GM12878 (cell line): ENCODE results near the gene GALE. TPM values are rescaled to one million over a fixed set of nuclear protein-coding genes. Genes with fewer than 3 reads are reported as not detected.

Experiments
- CBX5 ChIP-seq: sonication (generic); IDR thresholded peaks from 2 replicates; pipeline ENCODE4 v1.6.1; 2016; ENCODE audit warnings: low read depth, moderate library complexity, mild to moderate bottlenecking, inconsistent platforms
- CREB1 ChIP-seq: IDR thresholded peaks from 2 replicates; pipeline ENCODE4 v1.6.1; 2012; ENCODE audit warnings: low read depth, mild to moderate bottlenecking, inconsistent platforms
- CREM ChIP-seq: IDR thresholded peaks from 2 replicates; pipeline ENCODE4 v1.6.1; 2014; ENCODE audit warnings: antibody characterized with exemption, low read depth
- EP300 ChIP-seq, 2 experiments: fragments of 150-350 bp in 1 of 2; IDR thresholded peaks; 2 replicates each; pipeline ENCODE4 v1.6.1; 2011 to 2012; ENCODE audit warnings: low read depth in 2 of 2, low read length in 2 of 2, borderline replicate concordance in 1 of 2, improper control_type of control experiment in 1 of 2, inconsistent platforms in 1 of 2; ENCODE audit not compliant: control insufficient read depth in 1 of 2
- IKZF1 ChIP-seq: fragments of 450-650 bp; conservative IDR thresholded peaks from 2 replicates; pipeline ENCODE4 v1.6.1; 2017; ENCODE audit warnings: antibody characterized with exemption, mild to moderate bottlenecking
- IKZF2 ChIP-seq, 2 experiments: fragments of 450-650 bp; IDR thresholded peaks; 2 replicates each; pipeline ENCODE4 v1.6.1; 2017; ENCODE audit warnings: mild to moderate bottlenecking in 2 of 2, moderate library complexity in 2 of 2
- PML ChIP-seq: IDR thresholded peaks from 2 replicates; pipeline ENCODE4 v1.6.1; 2012; ENCODE audit warnings: low read length, inconsistent platforms
- SMARCA5 ChIP-seq: fragments of 450-650 bp; IDR thresholded peaks from 2 replicates; pipeline ENCODE4 v1.6.1; 2017; ENCODE audit warnings: mild to moderate bottlenecking
- SRF ChIP-seq, 2 experiments: IDR thresholded peaks; 2 replicates each; pipeline ENCODE4 v1.6.1; 2011; ENCODE audit warnings: low read depth in 2 of 2, low read length in 2 of 2, mild to moderate bottlenecking in 1 of 2, moderate library complexity in 1 of 2
- TAF1 ChIP-seq: IDR thresholded peaks from 2 replicates; pipeline ENCODE4 v1.6.1; 2011; ENCODE audit warnings: mild to moderate bottlenecking, low read depth, low read length, borderline replicate concordance
- TCF12 ChIP-seq: IDR thresholded peaks from 2 replicates; pipeline ENCODE4 v1.6.1; 2011; ENCODE audit warnings: low read depth, mild to moderate bottlenecking, low read length
- ZNF384 ChIP-seq: IDR thresholded peaks from 2 replicates; pipeline ENCODE4 v1.6.1; 2012; ENCODE audit warnings: low read depth, mild to moderate bottlenecking, low read length, improper control_type of control experiment, borderline replicate concordance
- polyA plus RNA-seq, 11 experiments: library from polyadenylated mRNA; depleted of rRNA in 4 of 11; unstranded in 6 of 11; stranded (reverse) in 5 of 11; fragments of >200 nt; fragmentation: Nextera tagmentation in 4 of 11; fragmentation: Illumina TruSeq in 1 of 11; extraction: Ambion mirVana in 4 of 11; extraction: Trizol in 1 of 11; gene quantifications; 1 replicate in 1 of 11; 2 replicates in 10 of 11; pipeline versions ENCODE4 v1.2.1 to v1.2.3, GENCODE V29; 2011 to 2016; ENCODE audit warnings: inconsistent platforms in 2 of 11, missing spikeins in 2 of 11, low read depth in 1 of 11
- total RNA-seq, 4 experiments: library from RNA; depleted of rRNA in 3 of 4; stranded (reverse); fragments of >200 nt in 3 of 4; fragmentation: Illumina TruSeq in 1 of 4; extraction: Trizol in 1 of 4; gene quantifications; 2 replicates each; pipeline versions ENCODE4 v1.2.1 to v1.2.3, GENCODE V29; 2013 to 2021
- TF ChIP-seq, protein P1 (sequence below): IDR thresholded peaks from 2 replicates; pipeline ENCODE4 v1.6.1; 2012; ENCODE audit warnings: low read depth, low read length, improper control_type of control experiment
- TF ChIP-seq, protein P2 (sequence below): fragments of 450-650 bp; IDR thresholded peaks from 2 replicates; pipeline ENCODE4 v1.6.1; 2016; ENCODE audit warnings: mild to moderate bottlenecking
- TF ChIP-seq, protein P3 (sequence below): IDR thresholded peaks from 2 replicates; pipeline ENCODE4 v1.6.1; 2011; ENCODE audit warnings: low read depth, low read length, improper control_type of control experiment, borderline replicate concordance
- TF ChIP-seq, protein P4 (sequence below): IDR thresholded peaks from 2 replicates; pipeline ENCODE4 v1.6.1; 2012; ENCODE audit warnings: improper control_type of control experiment, low read depth, low read length; ENCODE audit not compliant: insufficient replicate concordance
- TF ChIP-seq, protein P5 (sequence below): IDR thresholded peaks from 2 replicates; pipeline ENCODE4 v1.6.1; 2012; ENCODE audit warnings: low read length, inconsistent platforms
- TF ChIP-seq, protein P6 (sequence below): IDR thresholded peaks from 2 replicates; pipeline ENCODE4 v1.6.1; 2011; ENCODE audit warnings: borderline replicate concordance, low read depth, mild to moderate bottlenecking, moderate library complexity, mixed read lengths, low read length; ENCODE audit not compliant: insufficient read depth; ENCODE audit errors: extremely low read length

Gene GALE
- total and polyA plus RNA-seq, 10 of the 15 experiments (the other 5 are each of a cell fraction or from before 2014, with no cell fraction given): 4.2 to 93.7 (median 40.4) TPM

DNA sequence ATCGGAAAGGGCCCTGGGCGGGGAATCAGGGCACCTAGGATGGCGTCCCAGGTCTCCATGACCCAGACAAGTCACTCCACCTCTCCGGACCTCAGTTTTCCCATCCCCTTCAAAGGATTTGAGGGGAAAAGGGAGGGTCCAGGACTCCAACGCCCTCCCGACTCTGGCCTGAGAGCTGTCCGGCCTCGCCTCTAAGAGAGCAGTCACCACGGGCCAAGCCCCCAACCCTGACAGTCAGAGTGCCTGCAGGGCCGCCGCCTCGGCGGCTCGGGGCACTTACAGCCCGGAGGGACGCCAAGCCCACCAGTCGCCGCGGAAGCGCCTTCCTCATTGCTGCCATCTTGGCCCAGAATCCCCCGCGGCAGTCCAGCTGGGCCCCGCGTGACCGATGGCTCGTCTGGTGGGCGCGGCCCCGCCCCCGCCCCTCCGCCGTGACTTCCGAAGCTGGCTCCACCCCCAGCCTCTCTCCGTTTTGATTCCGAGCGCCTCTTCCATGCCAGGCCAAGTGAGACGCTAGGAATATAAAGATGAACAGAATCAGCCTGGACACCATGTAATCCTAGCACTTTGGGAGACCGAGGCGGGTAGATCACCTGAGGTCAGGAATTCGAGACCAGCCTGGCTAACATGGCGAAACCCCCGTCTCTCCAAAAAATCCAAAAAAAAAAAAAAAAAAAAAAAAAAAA is 24.7 kb upstream of the GALE start, which contains the start of gene HMGCL (continued):
- TF ChIP-seq PML (peak; percentile 71; the same call in 1 of the 2 replicates), CBX5 (no peak), SRF (IDR thresholded peaks at IDR 0.05; ENCODE audit: low read depth in 2 of 2, low read length in 2 of 2) (0 out of 4 replicates have a peak, but pooled peaks of 1 of the 2 experiments have one; percentile 43), TCF12 (peak; percentile 94), ZNF384 (no peak), SMARCA5 (peak; percentile 76; the same call in 1 of the 2 replicates), EP300 (IDR thresholded peaks at IDR 0.05; ENCODE audit: borderline replicate concordance in 1 of 2, control insufficient read depth in 1 of 2, low read depth in 2 of 2, low read length in 2 of 2) (no peak), IKZF2 (IDR thresholded peaks at IDR 0.05) (peak in 1 of 2 experiments; percentile 26; a peak in 1 of 4 replicates), CREM (peak; percentile 21; the same call in 1 of the 2 replicates), IKZF1 (peak; percentile 65), TAF1 (peak; percentile 98), CREB1 (peak; percentile 69)
- TF ChIP-seq, protein P1, sequence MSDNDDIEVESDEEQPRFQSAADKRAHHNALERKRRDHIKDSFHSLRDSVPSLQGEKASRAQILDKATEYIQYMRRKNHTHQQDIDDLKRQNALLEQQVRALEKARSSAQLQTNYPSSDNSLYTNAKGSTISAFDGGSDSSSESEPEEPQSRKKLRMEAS: peak; percentile 65; the same call in 1 of the 2 replicates
- TF ChIP-seq, protein P2, sequence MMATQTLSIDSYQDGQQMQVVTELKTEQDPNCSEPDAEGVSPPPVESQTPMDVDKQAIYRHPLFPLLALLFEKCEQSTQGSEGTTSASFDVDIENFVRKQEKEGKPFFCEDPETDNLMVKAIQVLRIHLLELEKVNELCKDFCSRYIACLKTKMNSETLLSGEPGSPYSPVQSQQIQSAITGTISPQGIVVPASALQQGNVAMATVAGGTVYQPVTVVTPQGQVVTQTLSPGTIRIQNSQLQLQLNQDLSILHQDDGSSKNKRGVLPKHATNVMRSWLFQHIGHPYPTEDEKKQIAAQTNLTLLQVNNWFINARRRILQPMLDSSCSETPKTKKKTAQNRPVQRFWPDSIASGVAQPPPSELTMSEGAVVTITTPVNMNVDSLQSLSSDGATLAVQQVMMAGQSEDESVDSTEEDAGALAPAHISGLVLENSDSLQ: no peak
- TF ChIP-seq, protein P3, sequence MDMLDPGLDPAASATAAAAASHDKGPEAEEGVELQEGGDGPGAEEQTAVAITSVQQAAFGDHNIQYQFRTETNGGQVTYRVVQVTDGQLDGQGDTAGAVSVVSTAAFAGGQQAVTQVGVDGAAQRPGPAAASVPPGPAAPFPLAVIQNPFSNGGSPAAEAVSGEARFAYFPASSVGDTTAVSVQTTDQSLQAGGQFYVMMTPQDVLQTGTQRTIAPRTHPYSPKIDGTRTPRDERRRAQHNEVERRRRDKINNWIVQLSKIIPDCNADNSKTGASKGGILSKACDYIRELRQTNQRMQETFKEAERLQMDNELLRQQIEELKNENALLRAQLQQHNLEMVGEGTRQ: peak; percentile 77
- TF ChIP-seq, protein P4, sequence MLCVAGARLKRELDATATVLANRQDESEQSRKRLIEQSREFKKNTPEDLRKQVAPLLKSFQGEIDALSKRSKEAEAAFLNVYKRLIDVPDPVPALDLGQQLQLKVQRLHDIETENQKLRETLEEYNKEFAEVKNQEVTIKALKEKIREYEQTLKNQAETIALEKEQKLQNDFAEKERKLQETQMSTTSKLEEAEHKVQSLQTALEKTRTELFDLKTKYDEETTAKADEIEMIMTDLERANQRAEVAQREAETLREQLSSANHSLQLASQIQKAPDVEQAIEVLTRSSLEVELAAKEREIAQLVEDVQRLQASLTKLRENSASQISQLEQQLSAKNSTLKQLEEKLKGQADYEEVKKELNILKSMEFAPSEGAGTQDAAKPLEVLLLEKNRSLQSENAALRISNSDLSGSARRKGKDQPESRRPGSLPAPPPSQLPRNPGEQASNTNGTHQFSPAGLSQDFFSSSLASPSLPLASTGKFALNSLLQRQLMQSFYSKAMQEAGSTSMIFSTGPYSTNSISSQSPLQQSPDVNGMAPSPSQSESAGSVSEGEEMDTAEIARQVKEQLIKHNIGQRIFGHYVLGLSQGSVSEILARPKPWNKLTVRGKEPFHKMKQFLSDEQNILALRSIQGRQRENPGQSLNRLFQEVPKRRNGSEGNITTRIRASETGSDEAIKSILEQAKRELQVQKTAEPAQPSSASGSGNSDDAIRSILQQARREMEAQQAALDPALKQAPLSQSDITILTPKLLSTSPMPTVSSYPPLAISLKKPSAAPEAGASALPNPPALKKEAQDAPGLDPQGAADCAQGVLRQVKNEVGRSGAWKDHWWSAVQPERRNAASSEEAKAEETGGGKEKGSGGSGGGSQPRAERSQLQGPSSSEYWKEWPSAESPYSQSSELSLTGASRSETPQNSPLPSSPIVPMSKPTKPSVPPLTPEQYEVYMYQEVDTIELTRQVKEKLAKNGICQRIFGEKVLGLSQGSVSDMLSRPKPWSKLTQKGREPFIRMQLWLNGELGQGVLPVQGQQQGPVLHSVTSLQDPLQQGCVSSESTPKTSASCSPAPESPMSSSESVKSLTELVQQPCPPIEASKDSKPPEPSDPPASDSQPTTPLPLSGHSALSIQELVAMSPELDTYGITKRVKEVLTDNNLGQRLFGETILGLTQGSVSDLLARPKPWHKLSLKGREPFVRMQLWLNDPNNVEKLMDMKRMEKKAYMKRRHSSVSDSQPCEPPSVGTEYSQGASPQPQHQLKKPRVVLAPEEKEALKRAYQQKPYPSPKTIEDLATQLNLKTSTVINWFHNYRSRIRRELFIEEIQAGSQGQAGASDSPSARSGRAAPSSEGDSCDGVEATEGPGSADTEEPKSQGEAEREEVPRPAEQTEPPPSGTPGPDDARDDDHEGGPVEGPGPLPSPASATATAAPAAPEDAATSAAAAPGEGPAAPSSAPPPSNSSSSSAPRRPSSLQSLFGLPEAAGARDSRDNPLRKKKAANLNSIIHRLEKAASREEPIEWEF: peak; percentile 53
- TF ChIP-seq, protein P5, sequence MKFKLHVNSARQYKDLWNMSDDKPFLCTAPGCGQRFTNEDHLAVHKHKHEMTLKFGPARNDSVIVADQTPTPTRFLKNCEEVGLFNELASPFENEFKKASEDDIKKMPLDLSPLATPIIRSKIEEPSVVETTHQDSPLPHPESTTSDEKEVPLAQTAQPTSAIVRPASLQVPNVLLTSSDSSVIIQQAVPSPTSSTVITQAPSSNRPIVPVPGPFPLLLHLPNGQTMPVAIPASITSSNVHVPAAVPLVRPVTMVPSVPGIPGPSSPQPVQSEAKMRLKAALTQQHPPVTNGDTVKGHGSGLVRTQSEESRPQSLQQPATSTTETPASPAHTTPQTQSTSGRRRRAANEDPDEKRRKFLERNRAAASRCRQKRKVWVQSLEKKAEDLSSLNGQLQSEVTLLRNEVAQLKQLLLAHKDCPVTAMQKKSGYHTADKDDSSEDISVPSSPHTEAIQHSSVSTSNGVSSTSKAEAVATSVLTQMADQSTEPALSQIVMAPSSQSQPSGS: no peak
- TF ChIP-seq, protein P6, sequence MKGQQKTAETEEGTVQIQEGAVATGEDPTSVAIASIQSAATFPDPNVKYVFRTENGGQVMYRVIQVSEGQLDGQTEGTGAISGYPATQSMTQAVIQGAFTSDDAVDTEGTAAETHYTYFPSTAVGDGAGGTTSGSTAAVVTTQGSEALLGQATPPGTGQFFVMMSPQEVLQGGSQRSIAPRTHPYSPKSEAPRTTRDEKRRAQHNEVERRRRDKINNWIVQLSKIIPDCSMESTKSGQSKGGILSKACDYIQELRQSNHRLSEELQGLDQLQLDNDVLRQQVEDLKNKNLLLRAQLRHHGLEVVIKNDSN: peak; percentile 93
